HepG2 (cell line): ENCODE measurements around the gene DCST2. TPM values are rescaled to one million over a fixed set of nuclear protein-coding genes. Genes with fewer than 3 reads are reported as not detected.

Experiments used
- ARHGAP35 ChIP-seq: sonication (generic); formaldehyde crosslinking; IDR thresholded peaks from 2 replicates; pipeline ENCODE4 v1.9.0; 2022; ENCODE audit warnings: mild to moderate bottlenecking, inconsistent platforms, moderate library complexity, missing genetic modification reagents, borderline replicate concordance
- CHD4 ChIP-seq: fragments of 200-600 bp; sonication (generic); IDR thresholded peaks from 2 replicates; pipeline ENCODE4 v1.7.0; 2017; ENCODE audit warnings: mild to moderate bottlenecking, low read length, borderline replicate concordance
- HNRNPK ChIP-seq: fragments of 200-400 bp; formaldehyde crosslinking; IDR thresholded peaks from 2 replicates; pipeline ENCODE4 v1.6.1; 2018; ENCODE audit warnings: low read length, low read depth, moderate library complexity, mild to moderate bottlenecking; ENCODE audit not compliant: poor library complexity, severe bottlenecking
- KLF13 ChIP-seq: sonication (generic); formaldehyde crosslinking; IDR thresholded peaks from 2 replicates; pipeline ENCODE4 v1.4.0; 2020; ENCODE audit warnings: mild to moderate bottlenecking, missing genetic modification reagents
- MAFF ChIP-seq: IDR thresholded peaks from 2 replicates; pipeline ENCODE4 v1.6.1; 2011; ENCODE audit warnings: low read depth, low read length, improper control_type of control experiment
- MZF1 ChIP-seq: sonication (generic); formaldehyde crosslinking; IDR thresholded peaks from 2 replicates; pipeline ENCODE4 v1.8.1; 2023; ENCODE audit warnings: mild to moderate bottlenecking, missing genetic modification reagents, borderline replicate concordance
- PLRG1 ChIP-seq: fragments of 450-650 bp; conservative IDR thresholded peaks from 2 replicates; pipeline ENCODE4 v1.6.1; 2016
- RELA ChIP-seq: sonication (generic); formaldehyde crosslinking; IDR thresholded peaks from 2 replicates; pipeline ENCODE4 v1.4.0; 2020; ENCODE audit warnings: missing genetic modification reagents
- SATB2 ChIP-seq: sonication (generic); formaldehyde crosslinking; IDR thresholded peaks from 2 replicates; pipeline ENCODE4 v1.5.0; 2020; ENCODE audit warnings: missing genetic modification reagents
- SIN3B ChIP-seq: fragments of 150-350 bp; IDR thresholded peaks from 2 replicates; pipeline ENCODE4 v1.6.1; 2014; ENCODE audit warnings: low read length
- SP4 ChIP-seq: sonication (generic); formaldehyde crosslinking; IDR thresholded peaks from 2 replicates; pipeline ENCODE4 v1.8.1; 2023; ENCODE audit warnings: mild to moderate bottlenecking, missing genetic modification reagents
- STAT5B ChIP-seq: sonication (generic); formaldehyde crosslinking; IDR thresholded peaks from 2 replicates; pipeline ENCODE4 v1.4.0; 2020; ENCODE audit warnings: missing genetic modification reagents
- TBX2 ChIP-seq: sonication (generic); formaldehyde crosslinking; IDR thresholded peaks from 2 replicates; pipeline ENCODE4 v1.5.0; 2020; ENCODE audit warnings: missing genetic modification reagents, mild to moderate bottlenecking, borderline replicate concordance
- TIGD3 ChIP-seq: sonication (generic); formaldehyde crosslinking; IDR thresholded peaks from 2 replicates; pipeline ENCODE4 v1.5.1; 2020; ENCODE audit warnings: mild to moderate bottlenecking, missing genetic modification reagents, borderline replicate concordance
- TSC22D2 ChIP-seq: sonication (generic); formaldehyde crosslinking; IDR thresholded peaks from 2 replicates; pipeline ENCODE4 v1.5.1; 2020; ENCODE audit warnings: missing genetic modification reagents, mild to moderate bottlenecking, borderline replicate concordance
- U2AF2 ChIP-seq: fragments of 200-400 bp; formaldehyde crosslinking; IDR thresholded peaks from 2 replicates; pipeline ENCODE4 v1.6.1; 2017; ENCODE audit warnings: low read depth, mild to moderate bottlenecking, low read length
- ZNF44 ChIP-seq: sonication (generic); formaldehyde crosslinking; IDR thresholded peaks from 2 replicates; pipeline ENCODE4 v1.5.1; 2020; ENCODE audit warnings: mild to moderate bottlenecking, missing genetic modification reagents
- ZNF598 ChIP-seq: sonication (generic); formaldehyde crosslinking; IDR thresholded peaks from 2 replicates; pipeline ENCODE4 v1.5.1; 2020; ENCODE audit warnings: mild to moderate bottlenecking, missing genetic modification reagents, borderline replicate concordance
- ZNF605 ChIP-seq: sonication (generic); formaldehyde crosslinking; IDR thresholded peaks from 2 replicates; pipeline ENCODE4 v1.8.0; 2022; ENCODE audit warnings: mild to moderate bottlenecking, missing genetic modification reagents
- ZNF616 ChIP-seq: sonication (generic); formaldehyde crosslinking; IDR thresholded peaks from 2 replicates; pipeline ENCODE4 v1.5.0; 2020; ENCODE audit warnings: low read depth, mild to moderate bottlenecking, missing genetic modification reagents
- ZSCAN12 ChIP-seq: sonication (generic); formaldehyde crosslinking; IDR thresholded peaks from 2 replicates; pipeline ENCODE4 v1.9.0; 2021; ENCODE audit warnings: mild to moderate bottlenecking, missing genetic modification reagents
- polyA plus RNA-seq, 8 experiments: library from polyadenylated mRNA; depleted of rRNA in 3 of 8; stranded (reverse) in 7 of 8; unstranded in 1 of 8; fragments of >200 nt; fragmentation: Illumina TruSeq in 4 of 8; extraction: Trizol in 4 of 8; gene quantifications; 2 replicates each; pipeline versions ENCODE4 v1.2.1 to v1.2.3, GENCODE V29; 2011 to 2016; ENCODE audit warnings: low read depth in 4 of 8, missing spikeins in 1 of 8, mixed read lengths in 1 of 8; ENCODE audit not compliant: insufficient read depth in 1 of 8
- total RNA-seq, 5 experiments: library from RNA; depleted of rRNA; stranded (reverse); fragments of >200 nt; fragmentation: Illumina TruSeq; extraction: Trizol; gene quantifications; 2 replicates each; pipeline ENCODE4 v1.2.3, GENCODE V29; 2016; ENCODE audit warnings: low read depth in 1 of 5
- TF ChIP-seq, protein P1 (sequence below): sonication (generic); formaldehyde crosslinking; IDR thresholded peaks from 2 replicates; pipeline ENCODE4 v1.8.1; 2023; ENCODE audit warnings: missing genetic modification reagents, inconsistent platforms, borderline replicate concordance

Gene DCST2
- total and polyA plus RNA-seq, 2 of the 13 experiments (the other 11 are each of a cell fraction or from before 2014, with no cell fraction given), result 0.74 TPM; not detected in 1

GRCh38 chr1:154972517-154973343, 60.9 kb downstream of the DCST2 start (continued):
- peak; percentile 68 for TF ChIP-seq TBX2 (CRISPR knock-in tag)
- no peak for TF ChIP-seq ZNF44 (CRISPR knock-in tag)
- no peak for TF ChIP-seq SATB2 (CRISPR knock-in tag)
- no peak; the same call in 1 of the 2 replicates for TF ChIP-seq SP4 (CRISPR knock-in tag)
- no peak for TF ChIP-seq U2AF2
- TF ChIP-seq ZNF605 (CRISPR knock-in tag), result no peak
- TF ChIP-seq ARHGAP35, result no peak
- no peak for TF ChIP-seq ZSCAN12 (CRISPR knock-in tag)
- no peak for TF ChIP-seq STAT5B (CRISPR knock-in tag)
- TF ChIP-seq KLF13 (CRISPR knock-in tag), result no peak
- no peak for TF ChIP-seq MZF1
- TF ChIP-seq TSC22D2 (CRISPR knock-in tag), result peak; percentile 74; the same call in 1 of the 2 replicates
- TF ChIP-seq, protein P1, sequence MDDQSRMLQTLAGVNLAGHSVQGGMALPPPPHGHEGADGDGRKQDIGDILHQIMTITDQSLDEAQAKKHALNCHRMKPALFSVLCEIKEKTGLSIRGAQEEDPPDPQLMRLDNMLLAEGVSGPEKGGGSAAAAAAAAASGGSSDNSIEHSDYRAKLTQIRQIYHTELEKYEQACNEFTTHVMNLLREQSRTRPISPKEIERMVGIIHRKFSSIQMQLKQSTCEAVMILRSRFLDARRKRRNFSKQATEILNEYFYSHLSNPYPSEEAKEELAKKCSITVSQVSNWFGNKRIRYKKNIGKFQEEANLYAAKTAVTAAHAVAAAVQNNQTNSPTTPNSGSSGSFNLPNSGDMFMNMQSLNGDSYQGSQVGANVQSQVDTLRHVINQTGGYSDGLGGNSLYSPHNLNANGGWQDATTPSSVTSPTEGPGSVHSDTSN (CRISPR knock-in tag), result no peak
- TF ChIP-seq TIGD3 (CRISPR knock-in tag), result no peak
- TF ChIP-seq PLRG1, result no peak
- no peak for TF ChIP-seq CHD4
- no peak for TF ChIP-seq RELA (CRISPR knock-in tag)
- TF ChIP-seq SIN3B, result no peak
- no peak for TF ChIP-seq ZNF616 (CRISPR knock-in tag)
- peak; percentile 38; the same call in 1 of the 2 replicates for TF ChIP-seq ZNF598 (CRISPR knock-in tag)
- TF ChIP-seq MAFF, result no peak
- no peak for TF ChIP-seq HNRNPK
